OCI-LY1 (cell line): ENCODE measurements around the gene OR2V1.
"Not testable (repeated sequence)": the region's sequence is repeated elsewhere in the genome, so short reads cannot be mapped to it uniquely, and the experiment has no call there.

Source experiments
- H2AFZ ChIP-seq: fragments of 200-600 bp; sonication (generic), shearing (Covaris generic); 2 replicates; pipeline ENCODE4 v1.6.0; 2014; ENCODE audit warnings: antibody characterized with exemption, mild to moderate bottlenecking, low read length
- H3F3A ChIP-seq: fragments of 200-600 bp; sonication (generic), shearing (Covaris generic); 2 replicates; pipeline ENCODE4 v1.6.0; 2014; ENCODE audit warnings: mild to moderate bottlenecking, antibody characterized with exemption, low read length, moderate library complexity; ENCODE audit not compliant: insufficient read depth
- H3K27ac ChIP-seq: fragments of 200-600 bp; sonication (generic); 2 replicates; pipeline ENCODE4 v1.5.1; 2014; ENCODE audit warnings: low read length, mixed run types, mild to moderate bottlenecking, low read depth; ENCODE audit not compliant: poor library complexity, severe bottlenecking
- H3K27me3 ChIP-seq: fragments of 200-600 bp; sonication (generic); 2 replicates; pipeline ENCODE4 v1.6.0; 2014; ENCODE audit warnings: antibody characterized with exemption, mild to moderate bottlenecking, low read length, moderate library complexity; ENCODE audit not compliant: insufficient read depth
- H3K36me3 ChIP-seq: fragments of 200-600 bp; sonication (generic); 2 replicates; pipeline ENCODE4 v1.6.1; 2014; ENCODE audit warnings: mild to moderate bottlenecking, antibody characterized with exemption, low read length, moderate library complexity, mixed read lengths; ENCODE audit not compliant: insufficient read depth
- H3K4me1 ChIP-seq: fragments of 200-600 bp; sonication (generic); 2 replicates; pipeline ENCODE4 v1.5.1; 2014; ENCODE audit warnings: mild to moderate bottlenecking, low read length, moderate library complexity; ENCODE audit not compliant: insufficient read depth, severe bottlenecking
- H3K4me2 ChIP-seq: fragments of 200-600 bp; sonication (generic), shearing (Covaris generic); 2 replicates; pipeline ENCODE4 v1.6.1; 2014; ENCODE audit warnings: low read length
- H3K4me3 ChIP-seq: fragments of 200-600 bp; sonication (generic); 2 replicates; pipeline ENCODE4 v1.5.1; 2014; ENCODE audit warnings: low read length, low read depth, mild to moderate bottlenecking, mixed read lengths; ENCODE audit not compliant: poor library complexity, severe bottlenecking
- H3K79me2 ChIP-seq: fragments of 200-600 bp; shearing (Covaris generic); 2 replicates; pipeline ENCODE4 v1.6.1; 2016; ENCODE audit warnings: mixed run types, low read length, mixed read lengths; ENCODE audit not compliant: insufficient read depth
- H3K9ac ChIP-seq: fragments of 200-600 bp; sonication (generic), shearing (Covaris generic); 2 replicates; pipeline ENCODE4 v1.6.1; 2014; ENCODE audit warnings: mild to moderate bottlenecking, low read length, mixed read lengths
- H3K9me2 ChIP-seq: fragments of 200-600 bp; sonication (generic), shearing (Covaris generic); 2 replicates; pipeline ENCODE4 v1.6.1; 2014; ENCODE audit warnings: low read depth, mild to moderate bottlenecking, low read length, mixed read lengths
- H3K9me3 ChIP-seq: fragments of 200-600 bp; shearing (Covaris generic); 2 replicates; pipeline ENCODE4 v1.6.1; 2014; ENCODE audit warnings: low read length, mixed read lengths
- H4K20me1 ChIP-seq: fragments of 200-600 bp; sonication (generic), shearing (Covaris generic); 2 replicates; pipeline ENCODE4 v1.6.0; 2016; ENCODE audit warnings: mild to moderate bottlenecking, low read length; ENCODE audit not compliant: insufficient read depth
- EZH2 ChIP-seq: fragments of 200-600 bp; sonication (generic), shearing (Covaris generic); IDR thresholded peaks from 2 replicates; pipeline ENCODE4 v1.8.0; 2017; ENCODE audit warnings: borderline replicate concordance, mixed run types, mild to moderate bottlenecking, antibody characterized with exemption, low read length, moderate library complexity, mixed read lengths
- TF ChIP-seq, protein P1 (sequence below): fragments of 200-600 bp; sonication (generic), shearing (Covaris generic); IDR thresholded peaks from 2 replicates; pipeline ENCODE4 v1.5.1; 2017; ENCODE audit warnings: mild to moderate bottlenecking, antibody characterized with exemption, low read length, moderate library complexity, mixed read lengths

Gene OR2V1

DNA sequence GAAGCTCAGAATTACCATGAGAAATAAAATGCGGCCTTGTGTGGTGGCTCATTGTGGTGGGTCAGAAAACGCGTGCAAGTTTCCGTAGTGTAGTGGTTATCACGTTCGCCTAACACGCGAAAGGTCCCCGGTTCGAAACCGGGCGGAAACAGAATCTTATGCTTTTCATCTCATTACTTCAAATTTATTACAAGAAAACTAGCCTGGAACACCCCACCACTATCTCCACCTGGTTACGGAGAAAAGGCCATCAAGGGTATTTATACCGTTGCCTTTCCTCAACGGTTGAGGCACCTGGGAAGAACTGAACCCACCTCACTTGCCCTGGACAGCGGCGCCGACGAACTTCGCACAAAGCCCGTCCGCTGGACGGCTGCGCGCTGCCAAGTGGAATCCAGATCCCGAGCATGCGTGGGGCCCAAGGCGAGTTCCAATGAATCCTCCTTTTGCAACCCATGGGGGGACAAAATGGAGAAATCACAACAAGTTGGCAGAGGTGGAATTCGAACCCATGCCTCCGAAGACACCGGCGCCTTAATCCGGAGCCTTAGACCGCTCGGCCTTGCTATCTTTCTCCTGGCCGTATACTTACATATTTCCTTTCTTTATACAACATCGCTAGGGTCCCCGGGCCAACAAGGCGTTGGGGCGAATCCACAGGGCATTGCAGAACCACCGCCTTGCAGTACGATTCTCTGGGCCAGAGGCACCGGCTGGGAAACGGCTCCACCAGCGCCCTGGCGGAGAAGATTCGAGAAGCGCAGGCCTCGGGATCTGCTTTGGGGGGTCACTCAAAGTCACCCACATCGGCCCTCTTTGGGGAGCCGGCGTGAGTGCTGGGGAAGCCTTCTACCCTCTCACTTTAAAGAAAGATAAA is 33.3 kb upstream of the OR2V1 start:
- no peaks in the 10 kb centered on the region for H3K9me2 ChIP-seq
- H3K9ac ChIP-seq: peak overlapping the region; percentile 67; the same call in 1 of the 2 replicates
- no peaks in the 10 kb centered on the region for H4K20me1 ChIP-seq
- peaks cover 74% of the 10 kb centered on the region for H3K4me1 ChIP-seq
- H3K4me3 ChIP-seq: peak overlapping the region; percentile 57
- peak overlapping the region; percentile 88 for H3K27ac ChIP-seq
- no peak for TF ChIP-seq EZH2
- TF ChIP-seq, protein P1, sequence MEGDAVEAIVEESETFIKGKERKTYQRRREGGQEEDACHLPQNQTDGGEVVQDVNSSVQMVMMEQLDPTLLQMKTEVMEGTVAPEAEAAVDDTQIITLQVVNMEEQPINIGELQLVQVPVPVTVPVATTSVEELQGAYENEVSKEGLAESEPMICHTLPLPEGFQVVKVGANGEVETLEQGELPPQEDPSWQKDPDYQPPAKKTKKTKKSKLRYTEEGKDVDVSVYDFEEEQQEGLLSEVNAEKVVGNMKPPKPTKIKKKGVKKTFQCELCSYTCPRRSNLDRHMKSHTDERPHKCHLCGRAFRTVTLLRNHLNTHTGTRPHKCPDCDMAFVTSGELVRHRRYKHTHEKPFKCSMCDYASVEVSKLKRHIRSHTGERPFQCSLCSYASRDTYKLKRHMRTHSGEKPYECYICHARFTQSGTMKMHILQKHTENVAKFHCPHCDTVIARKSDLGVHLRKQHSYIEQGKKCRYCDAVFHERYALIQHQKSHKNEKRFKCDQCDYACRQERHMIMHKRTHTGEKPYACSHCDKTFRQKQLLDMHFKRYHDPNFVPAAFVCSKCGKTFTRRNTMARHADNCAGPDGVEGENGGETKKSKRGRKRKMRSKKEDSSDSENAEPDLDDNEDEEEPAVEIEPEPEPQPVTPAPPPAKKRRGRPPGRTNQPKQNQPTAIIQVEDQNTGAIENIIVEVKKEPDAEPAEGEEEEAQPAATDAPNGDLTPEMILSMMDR: no peak
- H2AFZ ChIP-seq: no peak overlapping the region
- no peaks in the 10 kb centered on the region for H3K9me3 ChIP-seq
- no peaks in the 10 kb centered on the region for H3K36me3 ChIP-seq
- no peaks in the 10 kb centered on the region for H3K79me2 ChIP-seq
- H3F3A ChIP-seq: peaks cover 5% of the 10 kb centered on the region; the same call in 1 of the 2 replicates
- peak overlapping the region; percentile 63 for H3K4me2 ChIP-seq
- H3K27me3 ChIP-seq: no peaks in the 10 kb centered on the region

- Histone ChIP-seq H3K9me3 (no peaks in the 10 kb centered on the region), H3K4me3 (peak overlapping the region; percentile 57), H2AFZ (no peak overlapping the region), H3K4me2 (peak overlapping the region; percentile 63), H4K20me1 (no peaks in the 10 kb centered on the region), H3K27me3 (no peaks in the 10 kb centered on the region), H3K9ac (peak overlapping the region; percentile 67), H3K27ac (peak overlapping the region; percentile 88), H3K79me2 (no peaks in the 10 kb centered on the region), H3K4me1 (peaks cover 67% of the 10 kb centered on the region), H3K9me2 (no peaks in the 10 kb centered on the region), H3K36me3 (no peaks in the 10 kb centered on the region), H3F3A (peaks cover 5% of the 10 kb centered on the region; the same call in 1 of the 2 replicates)
- TF ChIP-seq EZH2: no peak
- TF ChIP-seq, protein P1: peak; percentile 34; the same call in 1 of the 2 replicates
These were observed 32.6 kb upstream of the OR2V1 start for GRCh38 chr5:181163487-181164075.

GRCh38 chr5:181161534-181162175 is 30.7 kb upstream of the OR2V1 start:
- Histone ChIP-seq H3K4me2 (peak overlapping the region; percentile 85), H3K9ac (peak overlapping the region; percentile 45), H3K36me3 (no peaks in the 10 kb centered on the region), H2AFZ (no peak overlapping the region), H3K9me3 (no peaks in the 10 kb centered on the region), H3K79me2 (no peaks in the 10 kb centered on the region), H3K4me3 (peak overlapping the region; percentile 62), H3K9me2 (no peaks in the 10 kb centered on the region), H4K20me1 (no peaks in the 10 kb centered on the region), H3F3A (peaks cover 5% of the 10 kb centered on the region; the same call in 1 of the 2 replicates), H3K27ac (peak overlapping the region; percentile 74), H3K27me3 (no peaks in the 10 kb centered on the region), H3K4me1 (peaks cover 55% of the 10 kb centered on the region)
- TF ChIP-seq EZH2: no peak
- TF ChIP-seq, protein P1: no peak

- H3K9me2 ChIP-seq, H3F3A ChIP-seq, H3K36me3 ChIP-seq, H3K9me3 ChIP-seq, H4K20me1 ChIP-seq, H3K79me2 ChIP-seq, H3K27me3 ChIP-seq, H2AFZ ChIP-seq: not testable (repeated sequence)
- Histone ChIP-seq H3K4me3 (peak overlapping the region; percentile 62), H3K4me1 (peaks cover 59% of the 10 kb centered on the region), H3K4me2 (peak overlapping the region; percentile 85), H3K9ac (peak overlapping the region; percentile 45), H3K27ac (peak overlapping the region; percentile 74)
These were observed 30.0 kb upstream of the OR2V1 start for GRCh38 chr5:181160755-181161533.
